Vagina (tissue), 2 donors: ENCODE measurements around the gene PTGER2. TPM values are rescaled to one million over a fixed set of nuclear protein-coding genes. Genes with fewer than 3 reads are reported as not detected.
A peak's percentile ranks its signal among the peaks of the same experiment; 100 is the strongest.

Experiments
- DNase-seq, 2 donors: peaks; one replicate each; pipeline ENCODE4 v3.0.0-alpha.2; 2017; ENCODE audit errors: extremely low spot score in 2 of 2
- H3K27ac ChIP-seq: fragments of 200-600 bp; sonication (generic); one replicate; pipeline ENCODE4 v1.5.1; 2019
- H3K27me3 ChIP-seq: fragments of 200-600 bp; sonication (generic); one replicate; pipeline ENCODE4 v1.5.1; 2019
- H3K36me3 ChIP-seq, 2 donors: fragments of 200-600 bp; sonication (generic); one replicate each; pipeline ENCODE4 v1.5.1; 2017 to 2019
- H3K4me1 ChIP-seq: fragments of 200-600 bp; sonication (generic); one replicate; pipeline ENCODE4 v1.5.1; 2019
- H3K4me3 ChIP-seq, 2 donors: fragments of 200-600 bp; sonication (generic); 1 replicate in 1 of 2; 2 replicates in 1 of 2; pipeline ENCODE4 v1.5.1; 2016 to 2019
- H3K9me3 ChIP-seq: fragments of 200-600 bp; sonication (generic); one replicate; pipeline ENCODE4 v1.5.1; 2019
- POLR2A ChIP-seq, 2 donors: fragments of 450-650 bp; IDR thresholded peaks; one replicate each; pipeline ENCODE4 v1.6.1; 2017; ENCODE audit warnings: antibody characterized with exemption in 2 of 2, mild to moderate bottlenecking in 2 of 2, moderate library complexity in 2 of 2
- POLR2AphosphoS5 ChIP-seq, 2 donors: sonication (generic); formaldehyde crosslinking; IDR thresholded peaks; one replicate each; pipeline ENCODE4 v1.9.0; 2017; ENCODE audit warnings: antibody characterized with exemption in 2 of 2, mild to moderate bottlenecking in 2 of 2, low read depth in 1 of 2; ENCODE audit not compliant: insufficient read depth in 1 of 2
- intact Hi-C: fragments of 100-400 bp; cut with DNase I; formaldehyde crosslinking; loops from one replicate; pipeline ENCODE4 v1.15.1; 2023
- total RNA-seq: library from RNA; depleted of rRNA; stranded (reverse); fragments of >200 nt; gene quantifications from one replicate; pipeline ENCODE4 v1.2.3, GENCODE V29; 2016
- TF ChIP-seq, protein P1 (sequence below), 3 experiments: fragments of 450-650 bp in 2 of 3; fragments of 200-600 bp in 1 of 3; sonication (generic) in 1 of 3; IDR thresholded peaks; one replicate each; pipeline ENCODE4 v1.5.1; 2017 to 2019; ENCODE audit warnings: antibody characterized with exemption in 3 of 3, mild to moderate bottlenecking in 2 of 3, moderate library complexity in 2 of 3

PTGER2 gene
- 10.3 TPM for total RNA-seq

- Histone ChIP-seq H3K27me3 (no peaks in the 10 kb centered on the region), H3K4me3 (peak within 1 kb of the TSS; percentile 53 to 74), H3K9me3 (no peaks in the 10 kb centered on the region), H3K27ac (peak within 1 kb of the TSS; percentile 75), H3K4me1 (peaks cover 35% of the 10 kb centered on the region), H3K36me3 (no peaks in the 10 kb centered on the region)
- TF ChIP-seq, protein P1, sequence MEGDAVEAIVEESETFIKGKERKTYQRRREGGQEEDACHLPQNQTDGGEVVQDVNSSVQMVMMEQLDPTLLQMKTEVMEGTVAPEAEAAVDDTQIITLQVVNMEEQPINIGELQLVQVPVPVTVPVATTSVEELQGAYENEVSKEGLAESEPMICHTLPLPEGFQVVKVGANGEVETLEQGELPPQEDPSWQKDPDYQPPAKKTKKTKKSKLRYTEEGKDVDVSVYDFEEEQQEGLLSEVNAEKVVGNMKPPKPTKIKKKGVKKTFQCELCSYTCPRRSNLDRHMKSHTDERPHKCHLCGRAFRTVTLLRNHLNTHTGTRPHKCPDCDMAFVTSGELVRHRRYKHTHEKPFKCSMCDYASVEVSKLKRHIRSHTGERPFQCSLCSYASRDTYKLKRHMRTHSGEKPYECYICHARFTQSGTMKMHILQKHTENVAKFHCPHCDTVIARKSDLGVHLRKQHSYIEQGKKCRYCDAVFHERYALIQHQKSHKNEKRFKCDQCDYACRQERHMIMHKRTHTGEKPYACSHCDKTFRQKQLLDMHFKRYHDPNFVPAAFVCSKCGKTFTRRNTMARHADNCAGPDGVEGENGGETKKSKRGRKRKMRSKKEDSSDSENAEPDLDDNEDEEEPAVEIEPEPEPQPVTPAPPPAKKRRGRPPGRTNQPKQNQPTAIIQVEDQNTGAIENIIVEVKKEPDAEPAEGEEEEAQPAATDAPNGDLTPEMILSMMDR (IDR thresholded peaks at IDR 0.05) = peak in 1 of 3 experiments; percentile 6
- TF ChIP-seq POLR2A (IDR thresholded peaks at IDR 0.05) (peak in 1 of 2 donors; percentile 12), POLR2AphosphoS5 (IDR thresholded peaks at IDR 0.05; ENCODE audit: insufficient read depth in 1 of 2, low read depth in 1 of 2) (peak in 1 of 2 donors; percentile 83)
- intact Hi-C loops = no loop called here
- no peak for DNase-seq
Observed at GRCh38 chr14:52313903-52314594, at the start of gene PTGER2. Gene PTGER2, plus strand, starts transcription at chr14:52314312. Its CDS starts 237 bp downstream, at chr14:52314549.

- TF ChIP-seq POLR2A (IDR thresholded peaks at IDR 0.05) = no peak
- H3K4me3 ChIP-seq = no peak overlapping the region
- H3K36me3 ChIP-seq = no peaks in the 10 kb centered on the region
- no peak for DNase-seq
- H3K27me3 ChIP-seq = no peaks in the 10 kb centered on the region
- intact Hi-C loops = loop anchor here (5.0 kb wide), 1 partner anchor 198 kb away; the partner anchor contains the start of gene NID2
- H3K4me1 ChIP-seq = peaks cover 37% of the 10 kb centered on the region
- no peak overlapping the region for H3K27ac ChIP-seq
- H3K9me3 ChIP-seq = no peaks in the 10 kb centered on the region
Observed at GRCh38 chr14:52265253-52265652, 48.9 kb upstream of the PTGER2 start.

DNA sequence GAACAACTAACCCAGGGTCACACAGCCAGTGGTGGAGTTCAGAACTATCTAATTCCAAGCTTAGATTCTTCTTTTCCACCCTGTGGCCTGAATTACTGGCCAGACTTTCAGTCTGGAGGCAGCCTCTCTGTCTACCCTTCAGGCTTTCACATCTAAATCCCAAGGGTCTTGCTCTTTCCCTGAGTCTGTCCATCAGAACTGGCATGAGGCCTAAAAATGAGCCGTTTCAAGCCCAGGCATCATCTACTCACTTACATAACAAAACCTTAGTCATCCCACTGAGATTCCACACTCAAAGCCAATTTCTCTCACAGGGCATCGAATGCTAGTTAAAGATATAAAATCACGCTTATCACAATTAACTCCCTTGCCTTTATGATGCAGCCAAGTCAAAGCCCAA, 47.9 kb upstream of the PTGER2 start:
- DNase-seq = no peak
- no peaks in the 10 kb centered on the region for H3K27me3 ChIP-seq
- H3K4me1 ChIP-seq = peaks cover 37% of the 10 kb centered on the region
- TF ChIP-seq, protein P1 (IDR thresholded peaks at IDR 0.05) = no peak
- H3K27ac ChIP-seq = no peak overlapping the region
- H3K9me3 ChIP-seq = no peaks in the 10 kb centered on the region
- intact Hi-C loops = loop anchor here (5.0 kb wide), 1 partner anchor 199 kb away; the partner anchor contains the start of gene NID2
- no peaks in the 10 kb centered on the region for H3K36me3 ChIP-seq
- H3K4me3 ChIP-seq = no peak overlapping the region

DNA sequence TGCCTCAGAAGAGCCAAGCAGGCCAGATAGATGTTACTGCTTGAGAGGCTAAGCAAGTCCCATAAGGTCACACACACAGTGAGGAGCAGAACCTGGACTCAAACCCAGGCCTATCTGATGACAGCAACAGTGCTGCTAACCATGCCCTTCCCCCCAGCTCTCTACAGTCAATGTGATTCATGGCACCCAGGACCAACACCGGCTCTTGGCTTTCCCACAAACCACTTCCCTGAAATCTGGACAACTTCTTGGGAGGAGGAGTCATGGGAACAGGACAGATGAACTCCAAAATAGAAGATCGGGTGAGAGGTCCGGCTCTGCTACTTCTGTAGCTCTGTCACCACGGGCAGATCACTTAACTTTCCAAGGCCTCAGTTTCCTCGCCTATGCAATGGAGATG, 47.3 kb upstream of the PTGER2 start:
- Histone ChIP-seq H3K36me3 (no peaks in the 10 kb centered on the region), H3K27ac (no peak overlapping the region), H3K27me3 (no peaks in the 10 kb centered on the region), H3K9me3 (no peaks in the 10 kb centered on the region), H3K4me3 (no peak overlapping the region), H3K4me1 (peaks cover 37% of the 10 kb centered on the region)
- intact Hi-C loops = loop anchor here (5.0 kb wide), 1 partner anchor 199 kb away; the partner anchor contains the start of gene NID2
- TF ChIP-seq POLR2AphosphoS5 (IDR thresholded peaks at IDR 0.05; ENCODE audit: insufficient read depth in 1 of 2, low read depth in 1 of 2) (no peak), POLR2A (IDR thresholded peaks at IDR 0.05) (no peak)
- TF ChIP-seq, protein P1 (IDR thresholded peaks at IDR 0.05) = no peak
- no peak for DNase-seq

- intact Hi-C loops = loop anchor here (5.0 kb wide), 1 partner anchor 200 kb away; the partner anchor contains the start of gene NID2
- no peaks in the 10 kb centered on the region for H3K36me3 ChIP-seq
- peak within 1 kb of the TSS; percentile 37 for H3K27ac ChIP-seq
- TF ChIP-seq POLR2AphosphoS5 (IDR thresholded peaks at IDR 0.05; ENCODE audit: insufficient read depth in 1 of 2, low read depth in 1 of 2) (peak in 1 of 2 donors; percentile 53), POLR2A (IDR thresholded peaks at IDR 0.05) (no peak)
- H3K4me1 ChIP-seq = peaks cover 37% of the 10 kb centered on the region
- no peaks in the 10 kb centered on the region for H3K9me3 ChIP-seq
- DNase-seq = no peak
- H3K4me3 ChIP-seq = peak within 1 kb of the TSS; percentile 47 to 52
- H3K27me3 ChIP-seq = no peaks in the 10 kb centered on the region
Observed at GRCh38 chr14:52267501-52268278, 46.4 kb upstream of the PTGER2 start, which contains the start of gene PTGDR. Gene PTGDR, plus strand, starts transcription at chr14:52267698. Its CDS starts 117 bp downstream, at chr14:52267815.
